Prostate gland (tissue), 2 donors: Measurements from ENCODE around the gene GALNT5.

Experiments
- CTCF ChIP-seq, 4 experiments: fragments of 200-600 bp in 2 of 4; fragments of 450-650 bp in 2 of 4; sonication (generic) in 2 of 4; IDR thresholded peaks; 1 replicate in 3 of 4; 2 replicates in 1 of 4; pipeline ENCODE4 v1.5.1; 2016 to 2019; ENCODE audit warnings: antibody characterized with exemption in 4 of 4, mild to moderate bottlenecking in 2 of 4, moderate library complexity in 2 of 4
- POLR2A ChIP-seq: fragments of 450-650 bp; IDR thresholded peaks from one replicate; pipeline ENCODE4 v1.6.1; 2016; ENCODE audit warnings: antibody characterized with exemption, mild to moderate bottlenecking

DNA sequence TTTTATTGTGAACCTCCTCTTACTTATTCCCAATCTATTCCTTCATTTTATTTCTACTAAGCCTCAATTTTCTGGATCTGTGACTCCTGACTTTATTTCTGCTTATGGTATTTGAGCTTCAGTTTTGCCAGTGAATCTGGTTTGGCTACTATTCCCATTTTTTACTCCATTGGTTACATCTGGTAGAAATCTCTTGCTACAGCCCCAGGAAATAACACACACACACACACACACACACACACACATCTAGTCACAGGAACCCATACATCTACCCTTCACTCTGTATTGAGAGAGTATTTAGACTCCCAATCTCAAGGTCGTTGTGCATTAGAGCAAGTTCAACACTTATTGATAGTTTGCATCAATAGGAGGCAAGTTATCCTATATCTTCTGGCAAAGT lies 37.0 kb upstream of the GALNT5 start:
- TF ChIP-seq POLR2A (no peak), CTCF (IDR thresholded peaks at IDR 0.05) (no peak)
